D341Med (cell line): ENCODE measurements around the gene ITGB7.
A peak's percentile ranks its signal among the peaks of the same experiment; 100 is the strongest.

Experiments used
- DNase-seq: peaks from one replicate; pipeline ENCODE4 v3.0.0; 2012; ENCODE audit warnings: low spot score

The ITGB7 gene

DNA sequence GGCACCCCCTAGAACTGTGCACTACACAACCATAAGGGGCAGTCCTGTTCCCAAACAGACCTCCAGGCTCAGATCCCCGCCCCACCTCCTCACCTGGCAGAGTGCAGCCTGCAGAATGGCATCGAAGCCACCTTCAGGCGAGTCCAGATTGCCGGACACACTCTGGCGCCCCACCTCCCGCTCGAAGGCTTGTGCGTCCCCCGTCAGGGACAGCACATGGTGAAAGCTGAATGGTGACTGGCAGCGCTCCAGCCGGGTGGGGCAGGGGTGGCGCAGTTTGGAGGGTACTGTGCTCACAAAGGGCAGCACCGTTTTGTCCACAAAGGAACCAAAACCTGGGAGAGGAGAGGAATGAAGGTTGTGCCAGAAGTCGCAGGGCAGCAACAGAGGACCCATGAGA lies 10.6 kb downstream of the ITGB7 start:
- no peak for DNase-seq

DNA sequence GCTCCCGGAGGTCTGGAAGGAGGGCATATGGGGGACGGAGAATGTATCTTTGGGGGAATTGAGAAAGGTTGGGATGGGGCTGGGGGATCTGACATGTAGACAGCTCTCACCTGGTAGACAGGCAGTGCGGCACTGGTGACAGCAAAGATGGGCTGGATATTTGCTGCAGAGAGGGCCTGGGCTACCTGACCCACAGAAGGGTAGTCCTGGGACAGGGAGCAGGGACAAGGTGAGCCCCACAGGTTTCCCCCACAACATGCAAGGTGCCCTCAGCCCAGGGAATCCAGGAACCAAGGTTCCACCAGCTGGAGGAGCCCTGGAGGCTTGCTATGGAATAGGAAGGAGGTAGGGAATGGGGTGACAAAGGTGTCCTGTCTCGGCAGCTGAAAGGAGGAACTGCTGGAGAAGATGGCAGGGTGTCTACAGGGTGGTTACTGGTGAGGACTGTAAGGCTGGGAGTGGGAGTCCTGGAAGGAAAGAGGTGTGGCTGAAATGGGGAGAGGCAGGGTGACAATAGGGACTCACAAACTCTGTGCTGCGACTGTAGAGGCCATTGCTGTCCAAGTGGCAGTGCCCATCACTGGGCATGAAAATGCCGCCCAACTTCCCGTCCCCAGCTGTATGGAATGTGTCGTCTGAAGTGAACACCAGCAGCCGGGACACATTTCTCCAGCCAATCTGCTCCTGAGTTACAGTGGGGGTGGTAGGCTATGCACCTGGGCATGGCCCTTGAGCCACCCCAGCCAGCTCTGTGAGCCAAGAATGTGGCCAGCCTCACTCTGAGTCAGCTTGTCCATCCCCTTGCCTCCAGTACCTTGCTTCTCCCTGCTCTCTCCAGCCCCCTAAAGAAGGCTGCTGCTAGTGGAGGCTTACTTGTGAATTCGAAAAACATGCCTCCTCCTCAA lies 11.3 kb downstream of the ITGB7 start:
- DNase-seq, result no peak

DNA sequence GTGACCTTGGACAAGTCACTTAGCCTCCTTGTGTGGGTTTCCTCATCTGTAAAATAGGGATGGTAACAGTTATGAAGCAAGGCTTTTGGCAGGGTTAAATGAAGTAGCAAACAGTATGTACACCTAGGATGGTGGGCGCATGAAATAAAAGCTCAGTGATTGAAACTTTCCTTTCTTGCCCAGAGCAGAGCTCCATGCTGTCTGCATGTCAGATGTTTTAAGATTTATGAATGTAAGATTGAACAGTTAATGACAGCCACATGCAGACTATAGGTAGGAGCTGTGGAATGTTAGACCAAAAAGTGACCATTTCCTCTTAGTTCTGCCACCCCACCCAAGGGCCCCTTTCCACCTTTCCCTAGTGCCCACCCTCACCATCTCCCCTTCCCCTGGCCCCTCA lies 12.1 kb downstream of the ITGB7 start:
- no peak for DNase-seq

DNA sequence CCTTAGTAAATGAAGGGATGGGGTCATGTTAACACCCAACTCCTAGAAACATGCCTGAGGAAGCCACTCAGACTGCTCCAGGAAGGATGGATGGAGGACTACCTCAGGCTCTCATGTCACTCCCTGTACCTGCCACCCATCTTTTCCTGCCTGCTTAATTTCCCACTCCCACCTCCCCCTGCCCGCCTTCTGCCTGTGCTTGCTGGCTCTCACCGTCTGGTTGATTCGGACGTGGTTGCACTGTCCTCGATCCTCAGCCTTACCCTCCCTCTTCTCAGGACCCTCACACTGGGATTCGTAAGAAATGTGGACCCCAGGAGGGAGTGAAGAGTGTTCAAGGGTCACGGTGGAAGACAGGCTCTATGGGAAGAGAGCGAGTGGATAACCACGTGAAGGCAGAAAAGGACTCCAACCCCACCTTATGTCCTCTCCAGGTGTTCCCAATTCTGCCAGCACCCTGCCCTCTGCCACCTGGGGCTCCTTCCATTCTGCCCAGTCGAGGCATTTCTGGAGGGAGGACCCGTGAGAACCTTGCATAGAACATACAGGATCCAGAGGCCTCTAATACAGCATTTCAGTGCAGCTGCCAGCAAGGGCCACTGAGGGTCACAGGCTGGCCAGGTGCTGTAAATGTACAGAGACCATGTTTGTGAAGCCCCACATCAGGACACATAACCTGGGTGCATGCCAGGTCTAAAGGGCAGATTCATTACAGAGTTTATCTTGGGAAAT lies 12.9 kb downstream of the ITGB7 start:
- DNase-seq, result no peak

DNA sequence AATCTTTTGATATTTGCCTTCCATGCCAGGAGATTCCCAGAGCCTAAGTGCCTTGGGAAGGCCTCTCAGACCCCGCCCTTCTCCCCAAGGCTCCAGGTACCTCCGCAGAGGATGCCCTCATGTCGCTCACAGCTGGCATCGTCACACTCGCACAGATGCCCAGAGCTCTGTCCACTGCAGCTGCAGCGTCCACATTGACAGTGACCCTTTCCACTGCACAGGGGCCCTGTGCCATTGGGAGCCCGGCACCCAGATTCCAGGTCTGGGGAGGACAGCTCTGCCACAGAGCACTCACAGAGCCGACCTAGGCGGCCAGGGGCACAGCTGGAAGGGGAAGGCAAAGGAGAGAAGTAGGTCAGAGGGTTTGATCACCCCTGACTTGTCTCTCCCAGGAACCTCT lies 14.0 kb downstream of the ITGB7 start:
- no peak for DNase-seq

DNA sequence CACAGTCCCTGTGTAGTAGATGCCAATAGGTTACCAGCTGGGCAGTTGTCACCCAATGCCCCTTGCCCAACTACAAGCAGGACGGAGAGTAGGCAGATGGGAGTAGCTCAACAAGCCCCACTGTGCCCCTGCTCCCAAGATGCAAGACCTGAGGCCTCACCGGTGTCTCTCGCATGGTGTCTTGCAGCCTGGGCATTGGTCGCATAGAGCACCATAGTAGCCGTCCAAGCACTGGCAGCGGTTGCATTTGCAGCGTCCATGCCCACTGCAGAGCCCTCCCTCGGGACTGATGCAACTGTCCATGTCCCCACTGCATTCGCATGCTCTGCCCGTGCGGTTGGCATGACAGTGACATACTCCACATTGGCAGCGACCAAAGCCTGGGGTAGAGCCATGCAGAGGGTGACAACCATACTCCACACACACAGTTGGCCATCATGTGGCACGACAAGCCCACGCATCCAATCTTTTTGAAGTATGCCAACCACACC lies 14.5 kb downstream of the ITGB7 start:
- no peak for DNase-seq

DNA sequence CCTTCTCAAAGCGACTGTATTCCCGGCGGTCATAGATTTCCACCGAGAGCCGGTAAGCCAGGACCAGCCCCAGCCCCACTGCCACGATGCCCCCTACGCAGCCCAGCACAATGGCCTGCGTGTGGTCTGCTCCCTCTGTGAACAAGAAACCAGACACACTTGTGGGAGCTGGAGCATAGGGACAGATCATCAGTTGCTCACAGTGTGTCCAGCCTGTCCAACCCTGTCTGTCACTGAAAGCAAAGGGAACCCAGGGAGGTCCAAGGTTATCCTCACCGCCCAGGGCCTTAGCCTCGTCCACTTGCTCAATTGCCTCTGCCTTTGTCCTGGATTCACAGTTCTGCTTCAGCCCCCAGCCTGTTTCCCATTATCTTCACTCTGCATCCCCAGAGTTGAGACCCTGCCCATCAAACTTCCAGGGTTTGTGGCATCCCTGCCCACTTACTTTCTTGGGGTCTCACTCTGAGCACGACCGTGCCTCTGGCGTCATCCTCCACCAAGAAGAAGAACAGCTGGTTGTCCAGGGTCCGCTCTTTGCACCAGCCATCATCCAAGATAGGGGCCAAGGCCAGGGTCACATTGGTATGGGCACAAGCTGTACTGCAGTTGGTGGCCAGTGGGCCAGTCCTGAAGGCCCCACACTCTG lies 15.0 kb downstream of the ITGB7 start:
- no peak for DNase-seq

DNA sequence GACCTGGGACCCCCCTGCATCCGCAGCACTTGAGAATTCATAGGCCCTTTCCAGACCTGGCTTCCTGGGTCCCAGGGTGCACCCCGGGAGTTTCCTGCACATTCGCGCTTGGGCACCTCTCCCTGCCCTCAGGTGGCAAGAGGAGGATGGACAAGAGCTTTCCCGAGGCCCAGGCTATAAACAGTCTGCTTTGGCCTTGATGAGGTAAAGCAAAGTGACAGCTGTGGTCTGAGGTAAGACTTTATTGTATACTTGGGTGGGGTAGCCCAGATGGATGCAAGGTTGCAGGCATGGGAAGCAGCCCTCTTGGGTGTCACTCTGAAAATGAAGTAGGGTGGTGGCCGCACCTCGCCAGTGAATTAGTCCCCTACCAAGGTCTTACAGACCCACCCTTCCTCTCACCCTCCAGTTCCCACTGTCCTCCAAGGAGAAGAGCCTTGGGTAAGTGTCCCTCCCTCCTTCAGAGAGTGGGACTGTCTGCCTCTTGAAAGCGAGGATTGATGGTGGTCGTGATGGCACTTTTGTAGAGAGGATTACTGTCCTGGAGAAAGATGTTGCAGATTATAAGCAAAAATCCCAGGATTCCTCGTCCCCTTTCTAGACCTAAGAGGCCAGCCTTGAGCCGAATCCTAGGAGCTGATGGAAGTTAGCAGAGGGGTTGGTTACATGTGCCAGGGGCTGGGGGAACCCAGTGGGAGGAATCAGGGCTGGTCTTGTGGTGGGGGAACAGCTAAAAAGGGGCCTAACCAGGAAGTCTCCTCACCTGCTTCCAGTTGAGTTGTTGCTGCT lies 15.8 kb downstream of the ITGB7 start:
- DNase-seq, result no peak

DNA sequence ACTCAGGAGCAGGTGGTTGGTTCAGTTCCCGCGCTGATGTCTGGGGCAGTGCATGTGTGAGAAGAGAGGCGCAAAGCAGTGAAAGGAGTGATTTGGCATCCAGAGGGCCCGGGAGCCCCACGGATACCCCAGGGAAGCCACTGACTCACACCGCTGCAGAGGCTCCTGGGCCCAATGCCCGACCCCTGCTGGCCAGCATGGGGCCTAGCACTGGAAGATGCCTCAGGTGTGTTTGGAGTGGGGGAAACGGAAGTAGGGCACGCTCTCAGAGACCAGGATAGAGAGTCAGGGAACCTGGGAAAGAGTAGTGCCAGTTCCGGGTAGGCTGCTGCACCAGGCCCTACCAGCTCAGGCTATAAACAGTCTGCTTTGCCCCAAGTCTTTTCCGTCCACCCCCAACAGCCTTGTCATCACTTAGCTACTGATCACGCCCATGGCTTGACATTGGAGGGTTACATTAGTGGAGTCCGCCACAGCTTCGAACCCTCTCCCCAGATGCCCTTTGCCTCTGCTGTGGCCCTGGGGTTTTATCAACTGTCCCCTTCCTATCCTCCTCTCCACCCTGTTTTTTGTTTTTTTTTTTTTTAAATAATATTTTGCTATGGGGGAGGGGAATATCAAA lies 16.8 kb downstream of the ITGB7 start:
- peak; percentile 86 for DNase-seq

DNA sequence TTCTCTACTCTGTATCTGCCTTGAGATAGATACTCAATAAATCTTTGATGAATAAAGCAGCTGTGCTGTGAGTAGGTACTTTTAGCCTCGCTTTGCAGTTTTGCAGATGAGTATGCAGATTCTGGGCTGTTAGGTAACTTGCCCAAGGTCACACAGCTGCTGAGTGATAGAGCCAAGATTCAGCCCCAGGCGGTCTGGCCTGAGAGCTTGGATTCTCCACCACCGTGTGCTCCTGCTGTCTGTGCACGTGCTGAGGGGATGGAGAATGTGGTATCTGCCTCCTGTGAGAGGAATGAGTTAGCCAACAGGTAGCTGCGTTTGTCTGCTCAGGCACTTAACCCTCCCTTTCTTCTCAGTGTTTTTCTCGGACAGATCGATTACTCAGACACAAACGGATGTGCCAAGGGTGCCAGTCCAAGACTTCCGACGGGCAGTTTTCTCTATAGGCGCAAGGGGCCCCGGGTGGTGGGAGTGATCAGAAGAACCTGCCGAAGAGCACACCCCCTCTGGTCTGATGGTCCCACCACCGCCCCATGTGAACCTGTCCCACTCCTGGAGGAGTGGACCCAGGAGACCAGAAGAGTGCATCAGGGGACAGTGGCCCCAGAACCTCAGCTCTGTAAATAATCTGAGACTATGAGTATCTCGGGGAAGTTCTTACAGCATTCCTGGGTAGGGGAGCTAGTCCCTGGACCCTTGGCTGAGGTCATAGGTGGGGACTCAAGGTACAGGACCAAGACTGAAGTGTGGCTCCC lies 19.7 kb downstream of the ITGB7 start:
- DNase-seq, result no peak

DNA sequence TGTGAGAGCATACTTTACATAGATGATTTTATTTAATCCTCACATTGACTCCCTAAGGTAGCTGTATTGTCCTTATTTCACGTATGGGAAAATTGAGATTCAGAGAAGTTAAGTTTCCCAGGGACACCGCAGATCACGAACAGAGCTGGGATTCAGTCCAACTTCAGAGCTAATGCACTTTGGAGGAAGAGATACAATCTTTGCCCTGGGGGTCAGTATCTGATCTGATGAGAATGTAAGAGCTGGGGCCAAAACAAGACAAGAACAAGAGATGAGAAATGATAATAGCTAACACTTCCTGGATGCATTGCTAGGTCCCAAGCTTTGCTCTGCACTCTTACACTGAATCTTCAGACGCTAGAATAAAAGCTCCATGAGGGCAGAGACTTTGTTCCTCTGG lies 20.3 kb downstream of the ITGB7 start:
- DNase-seq, result no peak

DNA sequence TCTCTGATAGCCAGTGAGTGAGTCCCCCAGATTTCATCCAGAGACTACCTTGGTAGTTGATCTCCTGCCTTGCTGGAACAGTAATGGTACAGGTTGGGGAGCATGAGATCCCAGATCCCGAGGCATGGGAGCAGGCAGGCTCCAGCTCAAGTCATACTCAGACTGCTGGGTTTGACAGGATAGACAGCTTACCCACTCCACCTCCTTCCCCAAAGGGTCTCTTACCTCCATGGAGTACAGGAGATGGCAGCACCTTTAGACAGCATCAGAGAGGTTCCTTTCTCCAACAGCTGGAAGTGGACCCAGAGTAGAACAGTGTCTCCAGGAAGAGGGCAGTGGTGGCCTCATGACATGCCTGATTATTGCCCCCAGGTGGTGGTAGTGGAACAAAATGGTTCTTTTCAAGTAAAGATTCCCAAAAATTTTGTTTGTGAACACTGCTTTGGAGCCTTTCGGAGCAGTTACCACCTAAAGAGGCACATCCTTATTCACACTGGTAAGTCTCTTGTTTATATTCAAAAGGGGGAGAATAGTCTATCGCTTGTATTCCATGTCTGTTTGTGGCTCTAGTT lies 21.4 kb downstream of the ITGB7 start:
- DNase-seq, result no peak

DNA sequence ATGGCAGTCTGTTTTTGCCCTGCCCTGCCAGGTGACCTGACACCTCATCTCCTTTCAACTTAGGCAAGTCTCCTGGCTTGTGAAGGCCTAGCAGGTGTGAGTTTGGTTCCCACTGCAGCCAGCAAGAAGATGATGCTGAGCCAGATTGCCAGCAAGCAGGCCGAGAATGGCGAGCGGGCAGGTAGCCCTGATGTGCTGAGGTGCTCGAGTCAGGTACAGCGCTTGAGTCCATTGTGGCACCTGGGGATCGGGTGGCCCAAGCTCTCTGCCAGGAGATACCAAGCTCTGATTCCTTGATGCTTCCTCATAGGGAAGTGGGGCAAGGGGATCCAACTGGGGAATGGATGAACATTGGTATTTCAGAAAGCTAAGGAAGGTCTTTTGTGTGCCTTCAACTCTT lies 22.2 kb downstream of the ITGB7 start:
- no peak for DNase-seq

DNA sequence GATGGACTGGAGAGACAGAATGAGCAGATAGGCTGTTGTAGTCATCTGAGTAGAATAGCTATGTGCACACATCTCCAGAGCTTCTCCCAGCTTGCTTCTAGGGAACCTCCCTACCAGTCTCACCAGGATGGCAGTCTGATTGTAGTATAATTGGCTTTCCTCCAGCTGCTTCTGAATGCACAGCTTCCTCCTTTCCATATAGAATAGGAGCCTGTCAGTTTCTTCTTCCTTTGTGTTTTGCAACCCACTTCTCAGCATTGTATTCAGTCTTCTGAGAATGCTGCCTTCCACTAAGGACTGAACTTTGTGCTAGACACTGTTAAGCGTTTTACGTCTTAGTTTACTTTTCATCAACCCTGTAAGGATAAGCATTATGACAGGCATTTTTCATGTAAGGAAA lies 24.1 kb downstream of the ITGB7 start:
- DNase-seq, result no peak

DNA sequence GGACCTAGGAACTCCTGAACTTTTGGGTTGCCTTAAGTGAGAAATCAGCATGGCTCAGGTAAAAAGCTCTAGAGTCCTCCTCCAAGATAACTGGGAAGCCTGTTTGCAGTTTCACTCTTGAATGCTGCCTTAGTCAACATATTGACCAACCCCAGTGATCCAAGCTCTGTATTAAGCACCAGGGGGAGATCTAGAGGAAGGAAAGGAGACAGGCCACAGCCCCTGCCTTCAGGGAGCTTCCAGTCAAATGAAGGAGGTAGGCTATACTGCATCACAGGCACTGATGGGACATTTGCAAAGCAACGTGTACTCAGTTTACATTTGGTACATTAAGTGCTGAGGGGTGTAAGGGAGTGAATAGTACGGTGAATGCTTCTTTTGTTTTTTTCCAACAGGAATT lies 25.1 kb downstream of the ITGB7 start:
- no peak for DNase-seq

DNA sequence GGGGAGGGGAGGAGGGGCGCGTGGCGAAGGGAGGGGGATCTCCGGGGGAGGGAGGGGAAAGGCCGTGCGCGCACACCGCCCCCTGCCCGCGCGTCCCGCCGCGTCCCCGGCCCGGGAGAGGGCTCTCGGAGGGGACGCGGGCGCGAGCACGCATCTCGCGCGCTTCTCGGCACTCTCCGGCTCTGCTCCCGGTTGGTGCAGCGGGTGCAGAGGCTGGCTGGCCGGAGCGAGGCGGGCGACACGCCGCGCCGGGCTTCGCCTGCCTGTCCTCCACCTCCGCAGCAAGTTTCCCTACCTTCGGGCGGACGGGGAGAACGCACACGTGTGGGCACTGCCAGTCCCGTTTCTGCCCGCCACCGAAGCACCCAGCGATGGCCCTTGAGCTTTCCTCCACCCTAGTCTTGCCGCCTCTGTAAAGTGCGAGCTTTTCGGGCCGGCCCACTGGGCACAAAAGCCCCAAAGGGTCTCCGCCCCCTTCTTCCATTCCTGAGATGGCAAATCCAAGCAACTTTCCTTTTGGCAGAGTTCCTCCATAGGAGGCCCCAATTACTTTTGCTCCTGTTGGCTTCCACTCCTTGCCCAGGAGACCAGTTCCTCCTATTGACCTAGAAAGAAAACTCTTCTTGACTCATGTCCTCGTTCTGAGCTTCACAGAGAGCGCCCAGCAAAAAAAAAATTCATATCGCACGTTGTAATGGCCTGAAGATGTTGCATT lies 26.0 kb downstream of the ITGB7 start:
- peak; percentile 98 for DNase-seq

DNA sequence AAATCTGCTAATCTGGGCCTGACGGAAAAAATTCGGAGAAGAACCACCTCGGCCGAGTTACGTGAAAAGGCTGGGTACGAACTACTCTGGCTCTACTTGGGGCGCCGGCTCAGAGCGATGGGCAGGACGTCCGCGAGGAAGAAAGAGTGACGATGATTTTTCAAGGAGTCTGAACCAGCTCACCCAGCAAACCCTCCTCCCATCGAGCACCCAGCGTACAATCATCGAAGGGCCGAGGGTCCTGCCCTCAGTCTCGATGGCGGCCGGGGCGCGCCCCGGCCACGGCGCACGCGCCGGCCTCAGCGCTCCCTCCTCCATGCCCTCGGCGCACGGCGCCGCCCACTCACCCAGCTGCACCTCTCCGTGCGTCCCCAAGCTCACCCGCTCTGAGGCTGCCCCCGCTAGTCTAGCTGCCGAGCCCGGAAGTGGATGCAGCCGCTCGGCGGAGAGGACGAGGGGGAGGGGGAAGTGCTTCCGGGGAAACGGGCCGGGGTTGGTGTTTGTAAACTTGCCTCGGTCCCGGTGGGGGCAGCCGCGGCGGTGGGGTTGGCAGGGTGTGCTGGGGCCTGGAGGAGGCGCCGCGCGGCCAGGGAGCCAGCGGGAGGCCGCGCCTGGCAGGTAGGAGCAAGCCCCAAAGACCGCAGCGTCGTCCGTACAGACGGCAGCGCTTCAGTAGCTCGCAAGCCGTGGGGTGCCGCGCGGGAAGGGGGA lies 26.7 kb downstream of the ITGB7 start, which contains the start of the genes CSAD and ZNF740:
Gene CSAD, minus strand, starts transcription at position 706 of the 711 bp plus-strand sequence. CDS start 7,455 bp downstream, outside the sequence.
Gene ZNF740, plus strand, starts transcription at position 503 of the 711 bp plus-strand sequence. CDS start 1,262 bp downstream, outside the sequence.
- DNase-seq, result peak; percentile 99

DNA sequence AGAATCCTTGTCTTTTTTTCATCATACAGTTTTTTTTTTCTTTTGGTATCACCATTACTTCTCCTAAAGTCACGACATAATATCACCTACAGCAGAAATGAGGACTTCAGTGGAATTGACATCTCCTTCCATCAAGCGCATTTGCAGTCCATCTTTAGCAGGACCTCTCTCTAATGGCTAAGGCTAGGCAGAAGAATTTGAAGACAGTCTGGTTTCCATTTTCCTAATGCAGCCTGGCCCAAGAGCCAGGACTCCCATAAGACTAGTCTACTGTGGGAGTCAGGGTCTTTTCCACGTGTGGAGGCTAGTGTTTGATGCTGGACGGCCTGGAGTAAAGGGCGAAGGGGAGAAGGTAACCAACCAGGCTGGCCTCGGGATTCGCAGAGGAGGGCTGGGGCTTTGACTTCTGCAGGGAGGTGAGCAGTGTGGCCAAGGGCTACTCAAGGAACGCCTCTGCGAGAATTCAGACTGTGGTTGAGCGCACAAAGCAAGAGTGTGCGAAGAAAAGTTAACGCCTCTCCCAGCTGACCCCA lies 27.3 kb downstream of the ITGB7 start:
- DNase-seq, result peak; percentile 63
